GM10266 (cell line): ENCODE measurements around the gene ITGAL.

ENCODE experiments used
- DNase-seq: peaks from one replicate; pipeline ENCODE4 v3.0.0; 2012; ENCODE audit errors: extremely low spot score
- CTCF ChIP-seq: IDR thresholded peaks from 2 replicates; pipeline ENCODE4 v1.5.1; 2012; ENCODE audit warnings: mild to moderate bottlenecking, low read depth; ENCODE audit not compliant: control insufficient read depth, insufficient read depth; ENCODE audit errors: missing control alignments

Gene ITGAL

GRCh38 chr16:30524575-30525568 is 52.3 kb downstream of the ITGAL start:
- no peak for DNase-seq
- no peak for TF ChIP-seq CTCF

- TF ChIP-seq CTCF, result no peak
- no peak for DNase-seq
These were observed 53.2 kb downstream of the ITGAL start for GRCh38 chr16:30525844-30526136.

GRCh38 chr16:30526137-30526822 is 53.7 kb downstream of the ITGAL start, which contains the start of gene ZNF768:
ZNF768 (minus strand) TSS chr16:30526566; CDS start chr16:30526413, 153 bp downstream.
- no peak for TF ChIP-seq CTCF
- peak; percentile 91 for DNase-seq

- DNase-seq, result peak; percentile 98
- peak; percentile 1 for TF ChIP-seq CTCF
These were observed 54.5 kb downstream of the ITGAL start for GRCh38 chr16:30526823-30527634.

- no peak for TF ChIP-seq CTCF
- peak; percentile 76 for DNase-seq
These were observed 55.2 kb downstream of the ITGAL start for GRCh38 chr16:30527635-30528178.

GRCh38 chr16:30528799-30529457 is 56.4 kb downstream of the ITGAL start:
- no peak for DNase-seq
- TF ChIP-seq CTCF, result no peak
